DOHH2 (cell line): ENCODE measurements around the gene CNR2.
A peak's percentile ranks its signal among the peaks of the same experiment; 100 is the strongest.
"Not testable (repeated sequence)": the region's sequence is repeated elsewhere in the genome, so short reads cannot be mapped to it uniquely, and the experiment has no call there.

Experiments
- H3F3A ChIP-seq: fragments of 200-600 bp; sonication (generic), shearing (Covaris generic); 2 replicates; pipeline ENCODE4 v1.6.0; 2016; ENCODE audit warnings: antibody characterized with exemption, mild to moderate bottlenecking; ENCODE audit not compliant: control insufficient read depth, insufficient read depth
- H3K27ac ChIP-seq: fragments of 200-600 bp; sonication (generic); 2 replicates; pipeline ENCODE4 v1.5.1; 2014; ENCODE audit warnings: low read depth, mild to moderate bottlenecking, low read length, moderate library complexity
- H3K27me3 ChIP-seq: fragments of 200-600 bp; sonication (generic); 2 replicates; pipeline ENCODE4 v1.6.1; 2014; ENCODE audit warnings: mild to moderate bottlenecking, low read length, mixed read lengths; ENCODE audit not compliant: control insufficient read depth
- H3K36me3 ChIP-seq: fragments of 200-600 bp; sonication (generic); 2 replicates; pipeline ENCODE4 v1.6.1; 2014; ENCODE audit warnings: mild to moderate bottlenecking, low read length, moderate library complexity, mixed read lengths; ENCODE audit not compliant: control insufficient read depth
- H3K4me1 ChIP-seq: fragments of 200-600 bp; sonication (generic); 2 replicates; pipeline ENCODE4 v1.6.1; 2014; ENCODE audit warnings: mild to moderate bottlenecking, low read length, mixed read lengths; ENCODE audit not compliant: control insufficient read depth
- H3K4me2 ChIP-seq: fragments of 200-600 bp; sonication (generic); 2 replicates; pipeline ENCODE4 v1.6.0; 2014; ENCODE audit warnings: mild to moderate bottlenecking, low read length, moderate library complexity
- H3K4me3 ChIP-seq: fragments of 200-600 bp; sonication (generic); 2 replicates; pipeline ENCODE4 v1.5.1; 2014; ENCODE audit warnings: mild to moderate bottlenecking, low read length, mixed read lengths
- H3K79me2 ChIP-seq: fragments of 200-600 bp; sonication (generic); 2 replicates; pipeline ENCODE4 v1.6.1; 2014; ENCODE audit warnings: mild to moderate bottlenecking, low read length, mixed read lengths; ENCODE audit not compliant: control insufficient read depth
- H3K9me2 ChIP-seq: fragments of 200-600 bp; sonication (generic); replicated peaks from 2 replicates; pipeline ENCODE4 v1.6.1; 2014; ENCODE audit warnings: mild to moderate bottlenecking, low read length, mixed read lengths; ENCODE audit not compliant: control insufficient read depth
- H3K9me3 ChIP-seq: fragments of 200-600 bp; sonication (generic); 2 replicates; pipeline ENCODE4 v1.6.1; 2014; ENCODE audit warnings: antibody characterized with exemption, low read length, mixed read lengths; ENCODE audit not compliant: control insufficient read depth, insufficient read depth
- H4K20me1 ChIP-seq: fragments of 200-600 bp; sonication (generic); 2 replicates; pipeline ENCODE4 v1.6.0; 2014; ENCODE audit warnings: low read depth, mild to moderate bottlenecking, antibody characterized with exemption, low read length, moderate library complexity; ENCODE audit not compliant: control insufficient read depth, insufficient read depth
- CTCF ChIP-seq: fragments of 200-600 bp; sonication (generic); IDR thresholded peaks from one replicate; pipeline ENCODE4 v1.5.1; 2014; ENCODE audit warnings: antibody characterized with exemption, mild to moderate bottlenecking, low read depth, low read length; ENCODE audit not compliant: poor library complexity, severe bottlenecking
- EZH2phosphoT487 ChIP-seq: fragments of 200-600 bp; sonication (generic); IDR thresholded peaks from 2 replicates; pipeline ENCODE4 v1.6.1; 2017; ENCODE audit warnings: borderline replicate concordance, mild to moderate bottlenecking, antibody characterized with exemption, low read length, moderate library complexity, mixed read lengths

Gene CNR2

GRCh38 chr1:23827717-23828116, 85.4 kb downstream of the CNR2 start:
- Histone ChIP-seq H3K9me2 (no peaks in the 10 kb centered on the region), H3K36me3 (peaks cover 3% of the 10 kb centered on the region; the same call in 1 of the 2 replicates), H3F3A (peaks cover 6% of the 10 kb centered on the region; the same call in 1 of the 2 replicates), H3K4me2 (no peak overlapping the region), H3K9me3 (no peaks in the 10 kb centered on the region), H3K79me2 (peaks cover 15% of the 10 kb centered on the region), H3K4me3 (no peak overlapping the region), H3K4me1 (peaks cover 25% of the 10 kb centered on the region), H3K27me3 (no peaks in the 10 kb centered on the region), H4K20me1 (no peaks in the 10 kb centered on the region), H3K27ac (no peak overlapping the region)
- TF ChIP-seq CTCF (no peak), EZH2phosphoT487 (no peak)

- H3K4me3 ChIP-seq, H4K20me1 ChIP-seq, H3K27ac ChIP-seq, H3K27me3 ChIP-seq, H3K36me3 ChIP-seq, H3K9me2 ChIP-seq, H3K9me3 ChIP-seq, H3K4me2 ChIP-seq, H3F3A ChIP-seq: not testable (repeated sequence)
- H3K4me1 ChIP-seq = peaks cover 25% of the 10 kb centered on the region
- peaks cover 15% of the 10 kb centered on the region for H3K79me2 ChIP-seq
Measured at GRCh38 chr1:23826590-23826989, 86.6 kb downstream of the CNR2 start.

GRCh38 chr1:23825762-23826522, 87.2 kb downstream of the CNR2 start:
- peaks cover 6% of the 10 kb centered on the region; the same call in 1 of the 2 replicates for H3F3A ChIP-seq
- H3K4me3 ChIP-seq = peak overlapping the region; percentile 96

More at GRCh38 chr1:23825762-23826522, 87.2 kb downstream of the CNR2 start:
- Histone ChIP-seq H3K4me1 (peaks cover 25% of the 10 kb centered on the region), H3K79me2 (peaks cover 15% of the 10 kb centered on the region), H3K27me3 (no peaks in the 10 kb centered on the region), H3K9me2 (no peaks in the 10 kb centered on the region), H4K20me1 (no peaks in the 10 kb centered on the region), H3K36me3 (peaks cover 3% of the 10 kb centered on the region; the same call in 1 of the 2 replicates), H3K4me2 (peak overlapping the region; percentile 87), H3K9me3 (no peaks in the 10 kb centered on the region), H3K27ac (peak overlapping the region; percentile 41; the same call in 1 of the 2 replicates)
- no peak for TF ChIP-seq EZH2phosphoT487
- TF ChIP-seq CTCF = no peak
